Head of caudate nucleus (tissue), 42 donors: ENCODE results near the gene C3orf33.
A peak's percentile ranks its signal among the peaks of the same experiment; 100 is the strongest.

Source experiments
- DNase-seq, 42 donors: peaks; one replicate each; pipeline versions ENCODE4 v3.0.0 to v3.0.0-alpha.2; 2020 to 2021; ENCODE audit warnings: mixed read lengths in 7 of 42
- intact Hi-C: fragments of 100-400 bp; cut with DNase I; formaldehyde crosslinking; loops from one replicate; pipeline ENCODE4 v1.15.0; 2022

The C3orf33 gene

DNA sequence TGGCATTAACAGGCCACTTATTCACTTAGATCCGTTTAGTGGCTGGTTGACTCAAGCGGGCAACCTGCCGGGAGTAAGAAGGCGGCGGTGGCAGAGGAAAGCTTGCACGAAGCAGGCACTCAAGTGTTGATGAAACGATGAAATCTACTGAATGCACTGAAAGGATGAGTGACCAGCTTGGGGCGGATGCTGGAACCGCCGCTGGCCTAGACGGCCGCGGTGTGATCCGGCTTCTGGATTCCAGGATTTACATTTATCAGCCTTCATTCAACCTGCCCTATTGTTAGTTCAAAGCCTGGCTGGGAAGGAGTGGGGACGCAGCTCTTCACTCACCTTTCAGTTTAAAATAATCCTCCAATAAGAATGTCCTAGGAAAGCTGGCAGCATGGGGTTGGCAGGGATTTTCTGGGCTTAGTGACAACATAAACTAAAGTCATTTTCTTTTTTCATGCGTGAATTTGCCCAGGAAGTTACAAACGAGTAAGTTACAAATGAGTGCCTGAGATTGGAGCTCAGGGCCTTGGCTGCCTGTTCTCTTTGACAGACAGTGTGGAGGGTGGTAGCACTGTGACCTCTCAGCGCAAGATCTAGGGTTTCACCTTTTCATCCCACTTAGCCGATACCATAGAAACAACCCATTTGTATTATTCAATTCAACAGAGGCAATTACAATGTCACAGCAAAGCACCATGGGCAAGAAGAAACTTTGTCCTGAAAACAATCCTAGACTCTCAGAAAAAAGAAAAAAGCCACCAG is 60.1 kb downstream of the C3orf33 start:
- intact Hi-C loops = no loop called here
- peak in 32 of 42 donors; percentile 3 to 66 (median 24) for DNase-seq

DNA sequence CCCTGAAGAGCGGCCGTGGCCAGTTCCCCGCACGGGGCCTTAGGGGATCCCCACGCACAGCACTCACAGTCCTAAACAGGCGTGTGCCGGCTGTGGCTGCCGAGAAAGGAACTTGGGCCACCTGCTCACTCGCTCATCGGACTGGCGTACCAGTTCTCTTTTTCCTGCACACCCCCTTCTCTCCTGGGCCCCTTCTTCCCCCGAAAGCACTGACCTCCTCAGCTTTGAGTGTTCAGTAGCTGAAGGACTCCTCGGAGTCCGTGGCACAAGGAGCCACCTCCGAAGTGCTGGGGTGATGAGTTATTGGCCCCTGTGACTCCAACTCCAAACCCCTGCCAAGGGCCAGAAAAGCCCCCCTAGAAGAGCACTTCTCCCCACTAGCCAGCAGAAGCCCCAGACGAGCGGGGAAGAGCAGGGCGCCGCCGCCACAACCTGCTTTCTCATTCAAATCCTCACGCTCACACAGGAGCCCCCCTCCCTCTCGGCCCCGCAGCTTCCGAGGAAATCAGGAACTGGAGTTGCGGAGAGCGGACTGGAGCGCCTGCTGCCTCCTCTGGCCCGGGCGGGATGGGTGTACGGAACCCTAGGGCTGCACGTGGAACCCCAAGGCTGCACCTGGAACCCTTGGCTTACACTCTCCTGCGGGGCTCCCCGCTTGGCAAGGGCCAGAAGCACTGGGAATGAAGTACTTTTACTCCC is 61.3 kb downstream of the C3orf33 start, which contains the start of gene PLCH1:
PLCH1 (minus strand) TSS at position 446 of the 699 bp plus-strand sequence. CDS start 40,847 bp downstream, outside the sequence.
- intact Hi-C loops = no loop called here
- DNase-seq = peak; percentile 46 to 87 (median 72)

DNA sequence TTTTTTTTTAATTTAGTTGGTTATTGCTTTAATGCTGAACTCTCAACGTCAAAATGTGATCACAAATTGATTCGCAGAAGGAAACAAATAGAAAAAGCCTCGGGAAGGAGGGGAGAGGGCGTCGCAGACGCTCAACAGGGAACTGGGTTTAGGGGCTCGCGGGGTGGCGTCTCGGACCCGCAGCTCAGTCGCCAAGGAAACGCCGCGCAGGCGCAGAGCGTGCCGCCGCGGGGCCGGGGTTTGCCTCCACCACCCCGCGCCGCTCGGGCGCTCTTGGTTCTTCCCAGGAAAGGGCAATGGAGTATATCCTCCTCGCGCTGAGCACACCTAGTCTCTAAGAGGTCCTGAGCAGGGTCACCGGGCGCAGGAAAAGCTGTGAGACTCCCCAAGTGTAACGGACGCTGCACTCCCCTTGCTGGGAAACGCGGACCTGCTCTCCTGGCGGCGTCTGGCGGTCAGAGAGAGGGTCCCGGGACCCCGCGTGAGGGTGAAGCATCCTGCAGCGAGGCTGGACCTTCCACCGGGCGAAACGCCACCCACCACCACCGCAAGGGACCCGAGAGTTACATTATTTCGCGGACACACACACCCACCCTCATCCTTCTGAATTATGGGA is 62.0 kb downstream of the C3orf33 start:
- peak in 41 of 42 donors; percentile 47 to 87 (median 71) for DNase-seq
- intact Hi-C loops = no loop called here

DNA sequence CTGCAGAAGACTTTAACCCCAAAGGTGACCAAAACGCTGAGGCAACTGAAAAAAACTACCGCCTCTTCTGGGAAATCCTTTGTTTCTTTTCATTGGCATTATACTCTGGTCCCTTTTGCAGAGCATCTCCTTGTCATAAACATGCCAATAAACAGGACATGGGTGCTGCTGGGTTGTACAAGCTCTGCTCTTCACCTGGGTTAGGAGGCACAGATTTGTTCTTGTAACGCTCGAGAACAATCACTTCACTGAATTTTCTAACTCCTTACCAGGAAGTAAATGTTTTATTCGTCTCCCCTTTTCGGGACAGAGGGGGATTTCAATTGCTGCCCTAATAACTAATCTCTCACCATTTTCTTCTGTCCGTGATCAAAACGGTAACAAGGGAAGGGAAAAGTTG is 62.5 kb downstream of the C3orf33 start:
- DNase-seq = no peak
- intact Hi-C loops = no loop called here

- intact Hi-C loops = no loop called here
Observed at GRCh38 chr3:155742349-155742965, 63.6 kb downstream of the C3orf33 start.

GRCh38 chr3:155741603-155742002 is 64.5 kb downstream of the C3orf33 start:
- DNase-seq = no peak
- intact Hi-C loops = no loop called here

More at GRCh38 chr3:155742349-155742965, 63.6 kb downstream of the C3orf33 start:
- no peak for DNase-seq

DNA sequence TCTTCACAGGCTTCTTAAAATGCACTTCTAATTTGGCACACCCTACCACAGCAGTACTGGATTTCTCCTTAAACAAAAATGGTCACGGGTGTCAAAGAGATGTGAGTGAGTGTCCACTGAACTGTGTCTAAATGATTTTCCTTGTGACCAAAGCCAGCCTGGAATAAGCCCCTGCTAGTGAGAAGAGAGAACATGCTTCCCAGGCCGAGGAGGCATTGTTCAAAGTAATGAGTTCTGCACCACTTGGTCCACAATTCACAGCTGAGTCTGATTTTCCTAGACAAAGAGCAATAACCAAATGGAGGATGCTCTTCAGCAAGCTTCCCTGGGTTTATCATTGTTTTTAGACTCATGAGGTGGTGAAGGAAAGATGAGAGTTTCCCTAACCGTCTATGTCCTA is 65.0 kb downstream of the C3orf33 start:
- intact Hi-C loops = no loop called here

DNA sequence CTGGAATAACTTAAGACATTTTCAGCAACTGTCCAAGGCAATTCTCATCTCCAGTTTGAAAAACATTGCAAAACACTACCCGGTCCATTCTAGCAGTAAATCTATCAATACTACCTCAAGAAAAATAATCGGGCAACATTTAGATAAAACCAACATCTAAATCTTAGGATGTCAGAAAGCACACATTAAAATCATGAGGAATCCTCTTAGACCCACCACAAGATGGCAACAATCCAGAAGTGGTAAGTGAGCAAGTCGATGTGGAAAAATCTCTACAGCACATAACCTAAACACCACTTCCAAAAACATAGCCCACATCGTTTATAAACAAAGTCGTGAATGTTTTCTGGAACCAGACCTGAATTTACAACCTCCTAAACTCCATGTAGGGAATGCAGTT is 66.9 kb downstream of the C3orf33 start:
- DNase-seq = no peak
- intact Hi-C loops = no loop called here

More for the DNA sequence above, 65.0 kb downstream of the C3orf33 start:
- peak in 2 of 42 donors; percentile 20 to 25 for DNase-seq

DNA sequence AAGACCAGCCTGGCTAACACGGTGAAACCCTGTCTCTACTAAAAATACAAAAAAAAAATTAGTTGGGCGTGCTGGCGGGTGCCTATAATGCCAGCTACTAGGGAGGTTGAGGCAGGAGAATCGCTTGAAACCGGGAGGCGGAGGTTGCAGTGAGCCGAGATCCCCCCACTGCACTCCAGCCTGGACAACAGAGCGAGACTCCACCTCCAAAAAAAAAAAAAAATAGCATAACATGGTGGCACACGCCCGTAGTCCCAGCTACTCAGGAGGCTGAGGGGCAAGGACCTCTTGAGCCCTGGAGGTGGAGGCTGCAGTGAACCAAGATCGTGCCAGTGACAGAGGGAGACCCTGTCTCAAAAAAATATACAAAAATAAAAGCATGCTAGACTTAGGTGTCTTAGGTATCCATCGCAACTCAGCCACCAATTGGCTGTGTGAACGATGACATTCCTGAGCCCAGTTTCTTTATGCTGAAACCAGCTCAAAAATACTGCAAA is 67.5 kb downstream of the C3orf33 start:
- DNase-seq = no peak
- intact Hi-C loops = no loop called here

DNA sequence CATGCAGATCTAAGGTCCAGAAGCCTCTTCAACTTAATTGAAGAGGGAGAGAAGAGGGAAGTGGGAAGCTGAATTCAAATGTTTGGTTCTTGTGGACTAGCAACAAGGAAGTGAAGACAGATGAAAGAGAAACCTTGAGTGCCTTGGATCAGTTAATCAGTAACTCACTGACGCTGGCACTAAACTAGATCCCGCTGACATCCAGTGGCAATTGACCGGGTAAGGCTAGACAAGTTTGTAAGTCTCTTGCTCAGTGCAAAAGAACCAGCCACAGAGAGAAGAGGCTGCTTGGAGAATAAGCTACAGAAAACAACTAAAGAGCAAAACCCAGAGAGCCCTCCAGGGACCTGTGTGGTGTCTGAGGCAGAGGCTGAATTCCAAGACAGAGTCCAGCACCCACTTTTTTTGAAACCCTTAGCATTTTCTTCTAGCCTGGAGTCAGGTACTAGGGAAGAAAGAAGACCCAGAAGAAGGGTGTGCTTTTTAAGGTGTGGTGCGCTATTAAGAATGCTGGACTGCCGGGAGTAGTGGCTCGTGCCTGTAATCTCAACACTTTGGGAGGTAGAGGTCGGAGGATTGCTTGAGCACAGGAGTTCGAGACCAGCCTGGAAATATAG is 68.1 kb downstream of the C3orf33 start:
- no peak for DNase-seq
- intact Hi-C loops = no loop called here

DNA sequence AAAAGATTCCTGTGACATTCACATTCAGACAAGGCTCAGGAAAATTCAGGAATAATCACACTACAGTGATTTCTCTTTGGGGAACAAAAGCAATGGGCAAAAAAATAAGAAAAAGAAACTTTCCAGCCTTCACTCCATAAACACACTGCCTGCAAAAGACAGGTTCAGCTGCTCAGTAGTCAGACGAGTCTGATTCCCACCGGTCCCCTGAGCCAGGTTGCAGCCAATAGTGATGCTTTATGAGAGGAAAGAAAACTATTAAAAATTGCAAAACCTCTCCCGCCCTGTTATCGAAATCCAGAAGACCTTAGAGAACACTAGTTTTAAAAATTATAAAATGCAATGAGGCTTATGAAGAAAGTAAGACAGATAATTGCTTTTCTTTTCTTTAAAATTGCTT is 69.7 kb downstream of the C3orf33 start:
- DNase-seq = no peak
- intact Hi-C loops = no loop called here

- intact Hi-C loops = no loop called here
- DNase-seq = no peak
Observed at GRCh38 chr3:155730843-155731242, 75.2 kb downstream of the C3orf33 start.

DNA sequence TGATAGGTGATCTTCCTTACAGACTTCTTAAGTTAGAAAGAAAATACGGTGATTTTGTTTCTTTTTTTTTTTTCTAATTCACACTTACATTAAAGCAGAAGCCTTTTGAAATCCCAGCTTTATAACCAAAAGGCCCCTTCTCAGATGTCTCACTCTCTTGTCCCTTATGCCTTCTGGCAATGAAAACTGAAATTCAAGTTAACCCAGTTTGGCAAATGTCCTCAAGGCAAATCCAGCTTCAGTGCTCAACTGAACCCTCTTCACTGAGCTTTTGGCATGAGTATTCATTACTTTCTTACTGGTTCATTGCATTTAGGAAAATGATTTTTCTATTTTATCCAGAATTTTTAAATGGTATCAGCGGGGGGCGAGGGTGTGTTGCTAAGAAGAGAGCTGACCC is 78.2 kb downstream of the C3orf33 start:
- DNase-seq = no peak
- intact Hi-C loops = no loop called here

DNA sequence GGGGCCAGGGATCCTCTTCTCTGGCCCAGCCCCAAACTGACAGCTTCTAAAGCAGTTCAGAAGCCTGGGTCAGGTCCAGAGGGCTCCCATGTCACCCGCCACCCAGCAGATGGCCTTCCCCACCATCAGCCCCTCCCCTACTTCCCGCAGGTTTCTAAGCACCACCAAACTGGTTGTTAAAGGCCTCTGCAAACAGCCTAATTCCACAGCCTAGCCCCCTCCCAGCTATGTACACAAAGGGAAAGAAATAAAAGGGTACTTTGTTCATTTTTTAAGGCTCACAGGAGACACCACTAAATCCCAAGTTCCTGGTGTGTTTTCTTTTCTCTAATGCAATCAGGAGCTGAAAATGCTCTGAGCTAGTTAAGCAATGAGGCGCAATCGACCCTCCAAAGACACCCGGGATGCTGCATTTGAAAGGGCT is 91.8 kb downstream of the C3orf33 start:
- intact Hi-C loops = no loop called here
- no peak for DNase-seq
